Endothelial cell of hepatic sinusoid (primary cell): ENCODE results near the gene VEZT.
"Not testable (repeated sequence)": the region's sequence is repeated elsewhere in the genome, so short reads cannot be mapped to it uniquely, and the experiment has no call there.

Experiments used
- in situ Hi-C: cut with HindIII; loops from 2 replicates; pipeline ENCODE4 v1.10.0; 2017; ENCODE audit warnings: low sequenced_read_pairs

Gene VEZT, protein sequence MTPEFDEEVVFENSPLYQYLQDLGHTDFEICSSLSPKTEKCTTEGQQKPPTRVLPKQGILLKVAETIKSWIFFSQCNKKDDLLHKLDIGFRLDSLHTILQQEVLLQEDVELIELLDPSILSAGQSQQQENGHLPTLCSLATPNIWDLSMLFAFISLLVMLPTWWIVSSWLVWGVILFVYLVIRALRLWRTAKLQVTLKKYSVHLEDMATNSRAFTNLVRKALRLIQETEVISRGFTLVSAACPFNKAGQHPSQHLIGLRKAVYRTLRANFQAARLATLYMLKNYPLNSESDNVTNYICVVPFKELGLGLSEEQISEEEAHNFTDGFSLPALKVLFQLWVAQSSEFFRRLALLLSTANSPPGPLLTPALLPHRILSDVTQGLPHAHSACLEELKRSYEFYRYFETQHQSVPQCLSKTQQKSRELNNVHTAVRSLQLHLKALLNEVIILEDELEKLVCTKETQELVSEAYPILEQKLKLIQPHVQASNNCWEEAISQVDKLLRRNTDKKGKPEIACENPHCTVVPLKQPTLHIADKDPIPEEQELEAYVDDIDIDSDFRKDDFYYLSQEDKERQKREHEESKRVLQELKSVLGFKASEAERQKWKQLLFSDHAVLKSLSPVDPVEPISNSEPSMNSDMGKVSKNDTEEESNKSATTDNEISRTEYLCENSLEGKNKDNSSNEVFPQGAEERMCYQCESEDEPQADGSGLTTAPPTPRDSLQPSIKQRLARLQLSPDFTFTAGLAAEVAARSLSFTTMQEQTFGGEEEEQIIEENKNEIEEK

DNA sequence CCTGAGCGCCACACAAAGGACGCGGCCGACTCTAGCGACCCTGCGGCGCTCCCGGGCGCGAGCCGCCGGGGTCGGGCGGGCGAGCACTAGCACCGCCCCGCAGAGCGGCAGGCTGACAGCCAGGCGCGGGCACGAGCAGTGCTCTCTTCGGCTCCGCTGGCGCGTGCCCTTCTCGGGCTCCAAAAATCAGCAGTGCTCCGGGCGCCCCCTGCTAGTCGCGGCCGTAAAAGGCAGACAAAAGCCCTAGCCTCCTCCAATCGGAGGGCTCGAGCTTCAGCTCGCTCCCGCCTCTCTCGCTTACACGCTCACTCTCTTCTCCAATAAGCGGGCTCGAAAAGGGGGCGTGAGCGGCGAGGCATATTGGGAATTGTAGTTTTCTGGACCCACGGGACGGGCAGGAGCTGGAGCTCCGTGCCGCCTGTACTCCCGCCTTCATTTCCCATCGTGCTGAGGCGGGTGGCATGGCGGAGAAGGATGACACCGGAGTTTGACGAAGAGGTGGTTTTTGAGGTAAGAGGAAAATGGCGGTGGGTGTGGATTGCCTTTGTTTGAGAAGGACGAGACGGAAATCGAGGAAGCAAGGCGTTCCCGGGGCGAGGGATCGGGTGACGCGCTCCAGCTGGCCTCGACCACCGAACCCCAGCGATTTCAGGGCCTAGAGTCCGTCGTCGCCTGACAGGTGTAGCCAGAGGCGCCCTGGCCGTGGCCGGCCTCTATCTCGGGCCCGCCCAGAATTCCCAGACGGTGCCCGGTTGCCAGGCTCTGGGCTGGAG is at the start of gene VEZT, which contains the start of gene FGD6:
VEZT (plus strand) TSS at position 431 of the 773 bp plus-strand sequence; CDS start at position 475, 44 bp downstream.
FGD6 (minus strand) TSS at position 91 of the 773 bp plus-strand sequence. CDS start 227 bp downstream, outside the sequence.
- in situ Hi-C loops = no loop called here

DNA sequence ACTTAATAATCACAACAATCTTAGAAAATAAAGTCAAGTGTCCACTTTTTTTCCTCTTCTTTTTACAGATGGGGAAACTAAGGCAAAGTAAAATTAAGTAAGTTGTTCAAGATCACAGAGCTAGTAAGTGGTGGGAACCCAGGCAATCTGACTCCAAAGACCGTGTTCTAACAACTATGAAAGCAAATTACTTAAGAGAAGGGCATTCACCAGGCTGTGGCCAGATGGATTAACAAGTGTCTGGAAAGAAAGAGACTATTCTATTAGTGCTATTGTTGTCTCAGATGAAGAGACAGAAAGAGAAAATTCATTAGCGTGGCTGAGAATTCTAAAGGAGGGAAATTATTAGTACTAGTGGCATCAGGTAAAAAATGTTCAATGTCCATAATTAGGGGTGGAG is 48.9 kb upstream of the VEZT start:
- in situ Hi-C loops = no loop called here

DNA sequence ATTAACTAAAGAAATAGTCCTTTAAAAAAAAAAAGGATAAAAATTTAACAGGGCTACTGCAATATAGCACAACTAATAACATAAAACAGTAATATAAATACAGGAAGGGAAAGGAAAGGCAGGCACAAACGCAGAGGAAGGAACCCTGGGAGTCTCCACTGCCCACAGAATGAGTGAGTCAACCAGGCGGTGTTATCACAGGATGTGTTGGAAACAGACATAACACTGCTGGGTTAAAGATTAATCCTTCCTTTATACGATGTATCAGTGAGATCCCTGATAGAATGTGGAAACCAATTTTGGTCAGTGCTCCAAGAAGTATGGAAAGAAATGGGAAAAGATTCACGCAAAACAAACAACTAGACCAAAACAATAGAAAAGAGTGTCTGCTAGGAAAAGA is 48.2 kb upstream of the VEZT start:
- in situ Hi-C loops = no loop called here

DNA sequence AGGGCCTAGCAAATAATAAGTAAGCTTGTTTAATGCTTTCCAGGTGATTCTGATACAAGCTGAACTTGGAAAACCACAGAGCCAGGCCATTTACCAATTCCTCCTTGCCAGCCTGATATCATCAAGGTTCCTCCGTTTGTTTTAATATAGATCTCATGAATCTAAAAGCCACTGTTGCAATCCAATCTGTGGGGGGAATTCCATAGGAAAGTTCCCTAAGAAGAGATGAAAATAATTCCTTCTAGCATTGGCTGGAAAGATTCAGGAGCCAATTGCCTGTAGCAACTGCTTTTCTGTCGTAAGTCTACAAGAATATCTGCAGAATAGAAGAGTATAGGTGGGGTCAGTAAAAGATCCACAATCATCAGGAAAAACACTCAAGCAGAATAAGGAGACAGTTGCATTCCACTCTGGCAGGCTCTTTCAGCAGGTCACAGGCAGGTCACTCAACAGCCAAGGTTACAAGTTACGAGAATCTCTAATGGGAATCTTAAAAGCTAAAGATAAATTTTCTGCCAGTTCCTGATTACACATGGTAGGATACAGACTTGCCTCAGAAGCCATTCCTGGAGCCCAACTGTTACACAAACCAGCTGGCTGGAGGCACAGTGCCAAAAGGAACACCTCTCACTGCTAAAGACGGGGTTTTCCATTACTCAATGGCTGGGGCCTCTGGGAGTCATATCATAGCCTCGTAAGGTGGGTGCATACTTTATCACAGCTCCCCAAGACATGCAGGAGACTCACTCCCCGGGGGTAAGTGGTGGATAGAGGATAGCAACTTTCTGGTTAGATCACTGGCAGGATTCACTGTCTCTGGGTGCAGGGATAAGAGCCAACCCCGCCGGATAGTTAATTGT is 44.0 kb upstream of the VEZT start:
- in situ Hi-C loops = loop anchor here (5.0 kb wide), 1 partner anchor 36 kb away; no protein-coding TSS in a partner anchor

DNA sequence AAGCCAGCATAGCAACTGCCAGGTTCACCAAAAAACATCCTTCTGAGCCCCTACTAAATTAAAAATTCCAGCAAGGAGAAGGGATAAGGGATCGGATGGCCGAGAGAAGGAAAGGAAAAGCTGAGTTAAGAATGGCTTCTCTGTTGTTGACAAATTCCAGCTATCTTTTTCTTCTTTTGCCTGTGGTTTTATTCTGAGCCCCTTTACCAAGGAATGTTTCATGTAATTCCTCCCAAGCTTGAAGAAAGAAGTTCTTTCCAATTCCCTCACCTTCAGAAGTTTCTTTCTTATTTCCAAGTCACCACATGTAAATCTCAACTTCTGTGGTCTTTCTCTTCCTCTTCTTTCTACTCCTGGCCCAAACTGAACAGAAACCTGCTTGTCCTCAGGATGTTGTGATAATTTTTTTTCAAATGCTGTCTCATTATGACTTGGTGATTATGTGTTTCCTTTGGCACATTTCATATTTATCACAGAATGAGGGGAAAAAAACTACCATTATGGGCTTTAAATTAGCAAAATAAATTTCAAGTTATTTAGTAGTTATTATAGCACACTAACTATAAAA is 40.3 kb upstream of the VEZT start:
- in situ Hi-C loops = no loop called here

DNA sequence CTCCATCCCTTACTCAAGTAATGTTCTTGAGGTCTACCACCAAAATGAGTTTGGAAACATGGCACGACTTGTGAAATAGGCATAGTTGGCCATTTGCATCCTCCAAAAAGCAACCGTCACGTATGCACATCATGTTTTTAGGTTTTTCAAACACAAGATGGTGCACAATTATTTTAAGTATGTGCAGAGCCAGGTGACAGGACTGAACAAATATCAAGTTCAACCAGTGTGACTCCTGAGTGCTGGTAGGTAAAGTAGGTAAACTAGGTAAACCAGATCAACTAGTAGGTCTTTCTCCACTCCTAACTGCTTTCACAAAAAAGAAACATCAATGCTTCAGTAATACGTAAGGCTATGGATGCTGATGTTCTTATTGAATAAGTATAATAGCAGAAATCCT is 39.5 kb upstream of the VEZT start:
- in situ Hi-C loops = no loop called here

DNA sequence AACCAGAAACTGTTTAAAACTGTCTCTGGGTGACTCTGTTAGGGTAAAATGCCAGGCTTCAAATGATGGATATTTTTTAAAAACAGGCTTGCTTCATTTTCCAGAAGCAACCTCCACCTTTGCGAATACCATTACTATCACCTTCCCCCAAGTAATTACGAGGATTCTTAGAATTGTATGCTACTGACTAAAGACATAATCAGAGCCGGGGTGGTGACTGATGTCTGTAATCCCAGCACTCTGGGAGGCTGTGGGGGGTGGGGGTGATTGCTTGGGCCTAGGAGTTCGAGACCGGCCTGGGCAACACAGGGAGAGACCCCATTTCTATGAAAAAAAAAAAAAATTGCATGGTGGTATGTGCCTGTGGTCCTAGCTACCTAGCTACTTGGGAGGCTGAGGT is 38.6 kb upstream of the VEZT start:
- in situ Hi-C loops = no loop called here

DNA sequence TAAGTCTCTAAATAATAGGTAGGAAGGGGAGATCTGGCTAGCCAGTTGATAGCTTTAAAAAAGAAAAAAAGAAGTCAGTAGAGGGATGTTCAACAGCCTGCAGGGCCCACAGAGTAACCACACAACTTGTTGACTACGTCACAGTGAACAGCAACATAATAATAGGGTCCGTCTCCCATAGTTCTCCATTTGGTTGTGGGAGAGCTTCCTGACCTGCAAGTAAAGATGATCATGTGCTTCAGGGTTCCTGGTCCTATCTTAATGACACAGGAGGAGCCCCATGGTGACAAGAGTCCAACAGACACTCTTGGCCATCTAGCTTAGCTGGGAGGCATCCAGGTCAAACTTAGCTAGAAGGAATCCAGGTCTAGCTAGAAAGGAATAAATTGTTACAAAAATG is 36.5 kb upstream of the VEZT start:
- in situ Hi-C loops = no loop called here

DNA sequence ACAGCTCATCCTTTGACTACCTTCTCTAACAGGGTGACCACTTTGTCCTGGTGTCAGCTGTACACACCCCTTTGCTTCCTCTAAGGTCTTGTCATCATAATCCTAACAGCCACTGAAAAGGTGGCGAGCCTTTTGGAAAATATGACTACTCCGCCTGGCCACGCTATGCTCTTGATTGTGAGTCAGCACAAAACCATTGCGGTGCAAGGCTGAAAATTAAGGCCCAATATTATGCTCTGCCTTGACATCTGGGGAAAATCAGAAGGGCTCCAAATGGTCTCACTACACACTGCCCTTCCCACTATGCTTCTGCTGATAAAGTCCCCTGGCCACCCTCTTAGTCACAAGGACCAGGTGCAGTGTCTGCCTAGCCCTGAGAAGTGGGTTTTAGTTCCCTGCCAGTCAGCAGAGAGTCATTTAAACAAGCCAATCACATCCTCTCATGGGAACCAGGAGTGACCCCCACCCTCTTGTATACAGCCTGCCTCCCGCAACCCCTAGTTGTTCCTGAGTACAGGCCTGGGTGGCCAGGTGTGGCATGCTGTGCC is 34.7 kb upstream of the VEZT start:
- in situ Hi-C loops = no loop called here

DNA sequence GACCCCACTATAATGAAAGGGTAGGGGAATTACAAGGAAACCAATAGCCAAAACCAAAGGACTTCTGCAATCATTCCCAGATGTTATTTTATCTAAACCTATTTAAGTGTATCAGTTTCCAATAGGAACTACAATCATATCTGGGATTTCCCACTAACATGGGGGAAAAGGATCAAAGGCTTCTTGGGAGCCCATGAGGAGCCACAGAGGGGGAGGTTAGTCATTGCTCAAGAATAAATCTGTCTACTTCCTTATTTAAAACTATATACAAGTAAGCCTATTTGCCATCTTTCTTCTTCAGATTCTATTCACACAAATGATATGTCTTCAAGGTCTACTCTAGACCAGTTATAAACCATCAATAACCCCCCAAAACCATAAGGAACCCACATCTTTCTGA is 33.5 kb upstream of the VEZT start:
- in situ Hi-C loops = no loop called here

DNA sequence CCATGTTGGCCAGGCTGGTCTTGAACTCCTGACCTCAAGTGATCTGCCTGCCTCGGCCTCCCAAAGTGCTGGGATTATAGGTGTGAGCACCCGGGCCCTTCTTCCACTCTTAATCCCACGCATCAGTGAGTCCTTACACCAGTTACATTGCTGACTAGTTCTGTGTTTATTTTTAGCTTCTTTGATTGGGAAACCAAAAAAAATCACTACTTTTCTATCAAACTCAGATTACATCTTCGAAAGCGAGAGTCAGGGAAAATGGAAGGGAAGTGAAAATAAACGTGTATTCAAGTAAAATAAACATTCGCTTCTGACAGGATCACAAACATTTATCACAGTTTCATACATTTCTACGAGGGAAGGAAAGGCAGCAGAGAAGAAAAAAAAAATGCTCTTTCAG is 32.5 kb upstream of the VEZT start:
- in situ Hi-C loops = no loop called here

DNA sequence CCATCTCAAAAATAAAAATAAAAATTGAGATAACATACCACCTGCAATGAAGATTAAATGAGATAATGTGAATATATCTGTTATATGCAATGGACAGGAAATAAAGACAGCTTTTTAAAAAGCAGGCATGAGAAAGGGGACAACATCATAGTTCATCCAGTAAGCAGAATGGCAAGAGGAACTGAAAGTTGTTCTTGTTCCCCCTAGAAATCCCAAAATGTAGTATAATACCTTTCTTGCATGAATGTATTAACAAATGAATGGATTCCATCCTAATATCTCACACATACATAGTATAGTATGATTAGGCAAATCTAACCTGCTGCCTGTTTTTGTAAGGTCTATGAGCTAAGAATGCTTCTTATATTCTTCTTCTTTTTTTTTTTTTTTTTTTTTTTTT is 31.8 kb upstream of the VEZT start:
- in situ Hi-C loops = no loop called here

DNA sequence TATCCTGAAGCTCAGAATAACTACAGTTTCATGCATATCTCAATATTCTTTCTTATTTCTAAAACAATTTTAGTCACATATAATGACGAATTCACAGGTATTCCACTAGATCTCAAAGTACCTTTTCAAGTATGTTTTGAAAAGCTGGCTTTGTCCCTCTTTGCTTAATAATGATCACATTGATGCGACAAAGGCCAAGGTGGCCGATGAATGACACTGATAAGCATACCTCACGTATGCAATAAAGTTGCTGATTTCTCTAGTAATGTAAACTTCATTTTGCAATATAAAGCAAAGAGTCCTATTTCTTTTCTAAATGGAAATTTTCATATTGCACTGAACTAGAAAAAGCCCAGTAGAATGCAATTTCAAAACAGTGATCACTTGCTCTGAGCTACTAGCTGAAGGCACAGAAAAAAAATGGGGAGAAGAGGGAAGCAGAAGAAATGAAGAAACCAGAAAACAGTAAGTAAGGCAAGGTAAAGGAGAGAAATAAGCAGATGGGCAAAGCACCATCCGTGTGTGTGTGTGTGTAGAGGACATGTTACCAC is 29.7 kb upstream of the VEZT start:
- in situ Hi-C loops = no loop called here

DNA sequence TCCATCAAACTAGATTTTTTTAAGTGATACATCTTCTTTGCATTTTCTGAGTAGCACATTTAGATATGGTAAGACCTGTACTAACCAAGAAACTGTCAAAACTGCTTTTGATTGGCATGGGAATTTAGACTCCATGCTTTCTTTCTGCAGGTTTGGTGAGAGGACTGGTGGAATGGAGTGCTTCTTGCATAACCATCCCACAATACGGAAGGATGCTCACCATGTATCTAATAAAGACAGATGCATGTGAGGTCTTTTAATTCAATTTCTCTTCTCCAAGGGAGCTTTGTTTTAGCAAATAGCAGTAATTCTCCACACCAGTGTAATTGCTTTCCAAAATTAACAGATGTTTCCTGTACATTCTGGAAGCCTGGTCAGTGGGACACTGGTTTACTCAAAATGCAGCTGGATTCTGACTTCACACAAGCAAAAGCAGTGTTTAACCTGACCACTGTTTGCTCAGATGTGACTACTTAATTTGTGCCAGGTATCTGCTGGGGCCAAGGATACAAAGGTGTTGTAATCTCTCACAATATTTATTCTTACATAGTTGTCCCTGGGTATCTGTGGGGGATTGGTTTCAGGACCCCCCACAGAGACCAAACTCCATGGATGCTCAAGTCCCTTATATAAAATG is 26.4 kb upstream of the VEZT start:
- in situ Hi-C loops = no loop called here

DNA sequence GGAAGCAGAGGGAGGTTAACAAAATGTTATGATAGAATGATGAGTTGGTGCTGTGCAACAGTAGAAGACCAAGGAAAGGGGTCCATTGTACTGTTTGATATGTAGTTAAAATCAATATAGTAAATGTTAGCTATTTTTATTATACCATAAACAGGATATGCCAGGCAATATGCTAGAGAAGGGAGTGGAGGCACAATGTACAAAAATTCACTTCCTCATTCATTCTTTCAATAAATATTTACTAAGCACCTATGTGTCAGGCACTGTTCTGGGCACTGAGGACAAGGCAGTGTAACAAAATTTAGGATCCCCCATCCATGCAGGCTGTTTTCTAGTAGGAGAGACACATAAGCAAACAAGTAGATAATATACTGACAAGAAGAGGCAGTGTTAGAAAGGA is 25.3 kb upstream of the VEZT start:
- in situ Hi-C loops = no loop called here

DNA sequence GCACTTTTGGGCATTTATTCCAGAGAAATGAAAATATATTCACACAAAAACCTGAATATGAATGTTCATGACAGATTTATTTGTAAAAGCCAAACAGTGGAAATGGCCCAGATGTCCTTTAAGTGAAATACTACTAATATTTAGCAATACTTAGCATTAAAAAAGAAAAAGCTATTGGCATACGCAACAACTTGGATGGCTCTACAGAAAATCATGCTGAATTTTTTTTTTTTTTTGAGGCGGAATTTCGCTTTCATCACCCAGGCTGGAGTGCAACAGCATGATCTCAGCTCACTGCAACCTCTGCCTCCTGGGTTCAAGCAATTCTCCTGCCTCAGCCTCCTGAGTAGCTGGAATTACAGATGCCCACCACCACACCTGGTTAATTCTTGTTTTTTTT is 24.5 kb upstream of the VEZT start:
- in situ Hi-C loops = no loop called here

DNA sequence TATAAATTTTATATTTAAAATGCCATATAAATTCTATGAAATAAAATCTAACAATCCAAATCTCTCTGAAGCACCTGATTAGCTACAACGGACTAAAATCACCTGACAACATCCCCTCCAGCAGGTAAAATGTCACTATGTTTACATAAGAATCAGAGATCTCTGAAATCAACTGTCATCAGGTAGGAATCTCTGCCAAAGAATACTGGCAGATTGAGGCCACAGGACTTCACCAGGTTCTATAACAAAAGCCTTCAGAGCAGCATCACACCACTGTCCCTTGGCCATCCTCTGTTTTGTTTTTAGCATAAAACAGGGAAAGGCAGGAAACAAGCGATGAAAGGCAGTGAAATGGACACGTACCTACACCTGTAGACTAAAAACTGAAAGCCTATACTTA is 22.5 kb upstream of the VEZT start:
- in situ Hi-C loops = no loop called here

DNA sequence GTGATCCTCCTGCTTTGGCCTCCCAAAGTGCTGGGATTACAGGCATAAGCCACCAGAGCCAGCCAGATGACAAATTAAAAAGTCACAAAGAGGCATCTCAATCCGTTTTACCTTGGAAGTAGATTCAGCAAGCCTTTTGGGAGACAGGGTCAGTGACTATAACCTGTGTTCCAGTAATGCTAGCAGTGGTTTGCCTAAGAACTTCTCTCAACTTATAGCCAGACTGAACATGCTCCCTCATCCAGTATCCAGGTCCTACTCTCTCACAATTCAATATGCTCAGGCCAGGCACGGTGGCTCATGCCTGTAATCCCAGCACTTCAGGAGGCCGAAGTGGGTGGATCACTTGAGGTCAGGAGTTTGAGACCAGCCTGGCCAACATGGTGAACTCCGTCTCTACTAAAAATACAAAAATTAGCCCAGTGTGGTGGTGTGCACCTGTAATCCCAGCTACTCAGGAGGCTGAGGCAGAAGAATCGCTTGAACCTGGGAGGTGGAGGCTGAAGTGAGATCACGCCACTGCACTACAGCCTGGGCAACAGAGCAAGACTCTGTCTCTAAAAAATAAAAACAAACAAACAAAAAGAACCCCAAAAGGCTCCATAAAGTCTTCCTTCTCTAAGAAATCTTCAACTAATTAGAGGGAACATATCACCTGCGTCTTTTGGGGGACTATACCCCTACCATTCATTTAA is 20.6 kb upstream of the VEZT start:
- in situ Hi-C loops = not testable (repeated sequence)
